ENCODE data around the gene ADARB2.

The ADARB2 gene

GRCh38 chr10:1362589-1363445 lies 374.5 kb downstream of the ADARB2 start:
- in situ Hi-C loops (cut with MboI; ENCODE audit: low pct_unique_long_range_greater_than_20kb, low sequenced_read_pairs, unreplicated experiment) = no loop called here
- no peak for DNase-seq (ENCODE audit: low spot score)
- no peak for TF ChIP-seq CTCF (IDR thresholded peaks at IDR 0.05; ENCODE audit: extremely low read depth, insufficient read depth, missing control alignments)

- DNase-seq (ENCODE audit: low spot score) = no peak
- in situ Hi-C loops (cut with MboI; ENCODE audit: low pct_unique_long_range_greater_than_20kb, low sequenced_read_pairs, unreplicated experiment) = no loop called here
- TF ChIP-seq CTCF (IDR thresholded peaks at IDR 0.05; ENCODE audit: extremely low read depth, insufficient read depth, missing control alignments) = no peak
Measured at GRCh38 chr10:1361411-1362105, 375.8 kb downstream of the ADARB2 start.

- in situ Hi-C loops (cut with MboI; ENCODE audit: low pct_unique_long_range_greater_than_20kb, low sequenced_read_pairs, unreplicated experiment) = no loop called here
- TF ChIP-seq CTCF (IDR thresholded peaks at IDR 0.05; ENCODE audit: extremely low read depth, insufficient read depth, missing control alignments) = no peak
- DNase-seq (ENCODE audit: low spot score) = no peak
Measured at GRCh38 chr10:1360558-1361164, 376.7 kb downstream of the ADARB2 start.

GRCh38 chr10:1360011-1360557 lies 377.2 kb downstream of the ADARB2 start:
- TF ChIP-seq CTCF (IDR thresholded peaks at IDR 0.05; ENCODE audit: extremely low read depth, insufficient read depth, missing control alignments) = no peak
- in situ Hi-C loops (cut with MboI; ENCODE audit: low pct_unique_long_range_greater_than_20kb, low sequenced_read_pairs, unreplicated experiment) = no loop called here
- no peak for DNase-seq (ENCODE audit: low spot score)

GRCh38 chr10:1359626-1359955 lies 377.7 kb downstream of the ADARB2 start:
- TF ChIP-seq CTCF (IDR thresholded peaks at IDR 0.05; ENCODE audit: extremely low read depth, insufficient read depth, missing control alignments) = no peak
- no peak for DNase-seq (ENCODE audit: low spot score)
- in situ Hi-C loops (cut with MboI; ENCODE audit: low pct_unique_long_range_greater_than_20kb, low sequenced_read_pairs, unreplicated experiment) = no loop called here

GRCh38 chr10:1358860-1359625 lies 378.3 kb downstream of the ADARB2 start:
- in situ Hi-C loops (cut with MboI; ENCODE audit: low pct_unique_long_range_greater_than_20kb, low sequenced_read_pairs, unreplicated experiment) = no loop called here
- no peak for DNase-seq (ENCODE audit: low spot score)
- TF ChIP-seq CTCF (IDR thresholded peaks at IDR 0.05; ENCODE audit: extremely low read depth, insufficient read depth, missing control alignments) = no peak
